Endothelial cell (in vitro differentiated cells): Measurements from ENCODE around the gene GLRX5. TPM values are rescaled to one million over a fixed set of nuclear protein-coding genes. Genes with fewer than 3 reads are reported as not detected.

ENCODE experiments used
- DNase-seq: peaks from one replicate; pipeline ENCODE4 v3.0.0; 2021; ENCODE audit warnings: low spot score
- H3K27ac Mint-ChIP-seq: one replicate; pipeline ENCODE4 v1.8.0; 2021; ENCODE audit warnings: mixed read lengths, inconsistent platforms; ENCODE audit not compliant: unreplicated experiment
- H3K27me3 Mint-ChIP-seq: one replicate; pipeline ENCODE4 v1.8.0; 2021; ENCODE audit warnings: mild to moderate bottlenecking, moderate library complexity, mixed read lengths, inconsistent platforms; ENCODE audit not compliant: unreplicated experiment
- H3K36me3 Mint-ChIP-seq: one replicate; pipeline ENCODE4 v1.8.0; 2021; ENCODE audit warnings: mild to moderate bottlenecking, low read depth, mixed read lengths, inconsistent platforms; ENCODE audit not compliant: unreplicated experiment
- H3K4me1 Mint-ChIP-seq: one replicate; pipeline ENCODE4 v1.8.0; 2021; ENCODE audit warnings: mild to moderate bottlenecking, mixed read lengths, inconsistent platforms; ENCODE audit not compliant: unreplicated experiment
- H3K4me3 Mint-ChIP-seq: one replicate; pipeline ENCODE4 v1.8.0; 2021; ENCODE audit warnings: mild to moderate bottlenecking, mixed read lengths, inconsistent platforms; ENCODE audit not compliant: unreplicated experiment
- H3K9me3 Mint-ChIP-seq: one replicate; pipeline ENCODE4 v1.8.0; 2021; ENCODE audit warnings: mixed read lengths, inconsistent platforms; ENCODE audit not compliant: unreplicated experiment
- CTCF ChIP-seq: fragments of 200-600 bp; sonication (generic); IDR thresholded peaks from one replicate; pipeline ENCODE4 v1.5.0; 2021; ENCODE audit warnings: antibody characterized with exemption; ENCODE audit not compliant: unreplicated experiment
- total RNA-seq: library from RNA; stranded (reverse); fragmentation: NEBNext Ultra II Directional; extraction: Animal tissue kit (Norgen Biotek cat#: 25700); gene quantifications from one replicate; pipeline ENCODE4 v1.2.1, GENCODE V29; 2021; ENCODE audit not compliant: unreplicated experiment

Gene GLRX5
- total RNA-seq, 1 donor from 2014 or later = 40.3 TPM

- no peak overlapping the region for H3K27ac Mint-ChIP-seq
- peaks cover 6% of the 10 kb centered on the region for H3K4me1 Mint-ChIP-seq
- H3K27me3 Mint-ChIP-seq = peaks cover 6% of the 10 kb centered on the region
- TF ChIP-seq CTCF = no peak
- peaks cover 7% of the 10 kb centered on the region for H3K36me3 Mint-ChIP-seq
- DNase-seq = no peak
- H3K9me3 Mint-ChIP-seq = no peaks in the 10 kb centered on the region
- H3K4me3 Mint-ChIP-seq = no peak overlapping the region
Observed at GRCh38 chr14:95547626-95548327, 12.9 kb downstream of the GLRX5 start.

GRCh38 chr14:95548328-95548929 lies 13.6 kb downstream of the GLRX5 start:
- H3K27me3 Mint-ChIP-seq = peaks cover 6% of the 10 kb centered on the region
- no peaks in the 10 kb centered on the region for H3K9me3 Mint-ChIP-seq
- no peak for DNase-seq
- H3K4me1 Mint-ChIP-seq = peaks cover 6% of the 10 kb centered on the region
- TF ChIP-seq CTCF = no peak
- H3K27ac Mint-ChIP-seq = peak overlapping the region; percentile 34
- no peak overlapping the region for H3K4me3 Mint-ChIP-seq
- peaks cover 7% of the 10 kb centered on the region for H3K36me3 Mint-ChIP-seq

GRCh38 chr14:95549656-95550585 lies 15.1 kb downstream of the GLRX5 start:
- H3K4me3 Mint-ChIP-seq = no peak overlapping the region
- H3K36me3 Mint-ChIP-seq = peaks cover 7% of the 10 kb centered on the region
- H3K4me1 Mint-ChIP-seq = peaks cover 6% of the 10 kb centered on the region
- no peak for TF ChIP-seq CTCF
- no peak overlapping the region for H3K27ac Mint-ChIP-seq
- peaks cover 8% of the 10 kb centered on the region for H3K27me3 Mint-ChIP-seq
- DNase-seq = no peak
- no peaks in the 10 kb centered on the region for H3K9me3 Mint-ChIP-seq

GRCh38 chr14:95551435-95551834 lies 16.6 kb downstream of the GLRX5 start:
- no peak for DNase-seq
- Mint-ChIP-seq H3K4me1 (peaks cover 6% of the 10 kb centered on the region), H3K36me3 (peaks cover 6% of the 10 kb centered on the region), H3K4me3 (no peak overlapping the region), H3K27me3 (peaks cover 8% of the 10 kb centered on the region), H3K9me3 (no peaks in the 10 kb centered on the region), H3K27ac (no peak overlapping the region)
- no peak for TF ChIP-seq CTCF
